Adrenal gland (tissue), 5 donors: Measurements from ENCODE around the gene RNF169.

Experiments
- POLR2A ChIP-seq, 2 donors: fragments of 450-650 bp; IDR thresholded peaks; one replicate each; pipeline ENCODE4 v1.6.1; 2017; ENCODE audit warnings: antibody characterized with exemption in 2 of 2, mild to moderate bottlenecking in 2 of 2, moderate library complexity in 1 of 2
- TF ChIP-seq, protein P1 (sequence below), 6 experiments: fragments of 450-650 bp in 4 of 6; fragments of 200-600 bp in 2 of 6; sonication (generic) in 1 of 6; IDR thresholded peaks; 1 replicate in 5 of 6; 2 replicates in 1 of 6; pipeline versions ENCODE4 v1.5.1 to v1.8.0; 2016 to 2021; ENCODE audit warnings: antibody characterized with exemption in 6 of 6, mild to moderate bottlenecking in 2 of 6, moderate library complexity in 1 of 6
- donor health status: DM: no; HTN: no; CAD: no.

DNA sequence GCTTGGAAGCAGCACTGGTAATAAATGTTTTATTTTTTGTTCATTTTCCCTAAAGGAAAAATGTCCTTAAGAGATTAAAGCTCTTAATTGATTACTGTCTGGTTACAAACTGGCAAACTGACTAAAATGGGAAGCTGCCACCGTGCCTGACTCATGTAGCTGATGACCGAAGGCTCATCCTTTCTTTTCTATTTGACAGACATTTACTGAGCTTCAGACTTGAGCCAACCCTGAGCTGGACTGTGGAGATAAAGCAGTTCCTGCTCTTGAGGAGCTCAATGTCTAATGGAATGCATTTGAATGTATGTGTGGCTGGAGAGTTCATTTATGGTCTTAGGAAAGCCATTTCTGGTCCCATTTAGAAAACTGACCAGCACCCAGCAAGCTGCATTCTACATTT is 91.3 kb downstream of the RNF169 start:
- TF ChIP-seq, protein P1, sequence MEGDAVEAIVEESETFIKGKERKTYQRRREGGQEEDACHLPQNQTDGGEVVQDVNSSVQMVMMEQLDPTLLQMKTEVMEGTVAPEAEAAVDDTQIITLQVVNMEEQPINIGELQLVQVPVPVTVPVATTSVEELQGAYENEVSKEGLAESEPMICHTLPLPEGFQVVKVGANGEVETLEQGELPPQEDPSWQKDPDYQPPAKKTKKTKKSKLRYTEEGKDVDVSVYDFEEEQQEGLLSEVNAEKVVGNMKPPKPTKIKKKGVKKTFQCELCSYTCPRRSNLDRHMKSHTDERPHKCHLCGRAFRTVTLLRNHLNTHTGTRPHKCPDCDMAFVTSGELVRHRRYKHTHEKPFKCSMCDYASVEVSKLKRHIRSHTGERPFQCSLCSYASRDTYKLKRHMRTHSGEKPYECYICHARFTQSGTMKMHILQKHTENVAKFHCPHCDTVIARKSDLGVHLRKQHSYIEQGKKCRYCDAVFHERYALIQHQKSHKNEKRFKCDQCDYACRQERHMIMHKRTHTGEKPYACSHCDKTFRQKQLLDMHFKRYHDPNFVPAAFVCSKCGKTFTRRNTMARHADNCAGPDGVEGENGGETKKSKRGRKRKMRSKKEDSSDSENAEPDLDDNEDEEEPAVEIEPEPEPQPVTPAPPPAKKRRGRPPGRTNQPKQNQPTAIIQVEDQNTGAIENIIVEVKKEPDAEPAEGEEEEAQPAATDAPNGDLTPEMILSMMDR (IDR thresholded peaks at IDR 0.05), result no peak
- TF ChIP-seq POLR2A (IDR thresholded peaks at IDR 0.05), result no peak
